GM18507 (cell line): ENCODE measurements around the gene FAM43B.

Experiments
- DNase-seq: peaks from one replicate; pipeline ENCODE4 v3.0.0; 2011; ENCODE audit warnings: low read depth; ENCODE audit not compliant: insufficient read length; ENCODE audit errors: extremely low spot score
- FAIRE-seq: peaks from 2 replicates; lab custom pipeline; 2011; peaks lifted over from hg19 to GRCh38; lab: Jason Lieb, UNC

Gene FAM43B

DNA sequence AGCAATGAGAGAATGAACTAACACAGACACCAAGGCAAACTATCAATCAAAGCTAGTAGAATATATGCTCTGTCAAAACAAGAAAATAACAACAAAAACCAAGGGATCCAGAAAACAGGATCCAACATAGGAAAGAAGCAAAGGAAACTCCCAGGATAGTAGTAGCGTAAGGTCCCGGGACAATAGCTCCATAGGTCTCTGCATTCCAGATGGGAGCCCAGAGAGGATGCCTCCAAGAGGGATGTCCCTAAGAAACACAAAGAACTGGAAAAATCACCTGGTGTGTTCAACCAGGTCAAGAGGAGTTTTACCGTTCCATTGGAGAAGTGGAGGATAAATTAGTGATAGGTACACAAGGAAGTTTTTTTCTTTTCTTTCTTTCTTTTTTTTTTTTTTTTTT is 5.7 kb upstream of the FAM43B start:
- FAIRE-seq (no peak), DNase-seq (no peak)

GRCh38 chr1:20551161-20551560 is 1.2 kb upstream of the FAM43B start:
- FAIRE-seq (no peak), DNase-seq (no peak)

DNA sequence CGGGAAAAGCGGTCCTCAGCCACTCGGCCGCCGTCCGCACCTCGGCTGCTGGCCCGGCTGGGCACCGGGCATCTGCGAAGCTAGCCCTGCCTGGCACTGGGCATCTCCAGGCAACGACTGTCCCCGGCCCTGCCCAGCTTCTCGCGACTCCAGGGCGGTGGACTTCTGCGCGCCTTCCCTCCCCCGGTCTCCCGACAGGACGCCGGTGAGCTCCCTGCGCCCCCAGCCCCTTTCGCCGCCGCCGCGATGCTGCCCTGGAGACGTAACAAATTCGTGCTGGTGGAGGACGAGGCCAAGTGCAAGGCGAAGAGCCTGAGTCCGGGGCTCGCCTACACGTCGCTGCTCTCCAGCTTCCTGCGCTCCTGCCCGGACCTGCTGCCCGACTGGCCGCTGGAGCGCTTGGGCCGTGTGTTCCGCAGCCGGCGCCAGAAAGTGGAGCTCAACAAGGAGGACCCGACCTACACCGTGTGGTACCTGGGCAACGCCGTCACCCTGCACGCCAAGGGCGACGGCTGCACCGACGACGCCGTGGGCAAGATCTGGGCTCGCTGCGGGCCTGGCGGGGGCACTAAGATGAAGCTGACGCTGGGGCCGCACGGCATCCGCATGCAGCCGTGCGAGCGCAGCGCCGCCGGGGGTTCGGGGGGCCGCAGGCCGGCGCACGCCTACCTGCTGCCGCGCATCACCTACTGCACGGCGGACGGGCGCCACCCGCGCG is 514 bp downstream of the FAM43B start:
- no peak for FAIRE-seq
- DNase-seq: no peak

GRCh38 chr1:20555025-20555757 is 2.8 kb downstream of the FAM43B start:
- FAIRE-seq (no peak), DNase-seq (no peak)

DNA sequence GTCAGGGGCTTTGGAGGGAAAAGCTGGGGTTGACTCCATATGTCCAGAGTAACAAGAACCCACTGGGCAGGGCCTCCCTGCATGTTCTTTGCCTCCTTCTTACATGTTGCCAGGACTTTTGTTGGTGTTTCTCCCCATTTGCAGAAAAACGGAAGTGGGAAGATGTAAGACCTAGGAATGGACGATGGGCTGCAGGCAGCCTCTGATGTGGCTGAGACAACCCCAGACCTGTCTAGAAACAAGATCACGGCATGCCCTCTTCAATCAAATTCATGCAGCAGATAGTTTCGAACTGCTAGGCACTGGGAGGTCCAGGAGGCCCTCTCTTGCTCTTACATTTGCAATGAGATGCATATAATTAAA is 3.4 kb downstream of the FAM43B start:
- DNase-seq: no peak
- FAIRE-seq: no peak

- no peak for FAIRE-seq
- no peak for DNase-seq
Measured at GRCh38 chr1:20558191-20558590, 5.8 kb downstream of the FAM43B start.

- FAIRE-seq (no peak), DNase-seq (no peak)
Measured at GRCh38 chr1:20560966-20561365, 8.6 kb downstream of the FAM43B start.

DNA sequence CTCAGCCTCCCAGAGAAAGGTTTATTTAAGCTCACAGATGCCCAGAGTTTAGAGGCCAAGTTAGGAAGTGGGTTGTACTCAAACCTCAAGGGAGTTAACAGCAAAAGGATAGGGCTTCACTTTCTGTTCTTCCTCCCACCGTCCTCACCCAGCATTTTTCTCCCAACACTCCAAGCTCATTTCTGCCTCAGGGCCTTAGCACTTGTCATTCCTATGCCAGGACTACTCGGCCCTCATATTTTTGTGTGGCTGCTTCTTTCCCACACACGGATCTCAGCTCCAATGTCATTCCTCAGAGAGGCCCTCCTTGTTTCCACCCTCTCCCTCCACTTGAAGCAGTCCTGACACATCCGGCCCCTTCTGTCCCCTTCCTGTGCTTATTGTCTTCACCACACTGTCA is 12.9 kb downstream of the FAM43B start:
- FAIRE-seq (no peak), DNase-seq (no peak)

- FAIRE-seq (no peak), DNase-seq (no peak)
Measured at GRCh38 chr1:20569523-20570098, 17.2 kb downstream of the FAM43B start.

DNA sequence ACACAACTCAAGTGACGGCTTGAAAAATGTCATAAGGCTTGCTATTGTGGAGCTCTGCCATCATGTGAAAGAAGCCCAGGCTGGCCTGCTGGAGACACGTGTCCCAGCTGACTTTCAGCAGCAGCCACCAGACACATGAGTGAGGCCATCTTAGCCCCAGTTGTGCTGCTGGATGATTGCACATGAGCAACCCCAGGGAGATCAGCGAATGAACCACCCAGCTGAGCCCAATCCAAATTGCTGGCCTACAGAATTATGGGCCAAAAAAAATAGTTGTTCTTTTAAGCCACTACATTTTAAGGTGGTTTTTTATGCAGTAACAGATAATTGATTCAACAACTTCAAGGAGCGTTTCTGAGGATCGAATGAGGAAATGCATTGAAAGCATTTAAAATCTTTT is 19.1 kb downstream of the FAM43B start:
- no peak for FAIRE-seq
- no peak for DNase-seq

DNA sequence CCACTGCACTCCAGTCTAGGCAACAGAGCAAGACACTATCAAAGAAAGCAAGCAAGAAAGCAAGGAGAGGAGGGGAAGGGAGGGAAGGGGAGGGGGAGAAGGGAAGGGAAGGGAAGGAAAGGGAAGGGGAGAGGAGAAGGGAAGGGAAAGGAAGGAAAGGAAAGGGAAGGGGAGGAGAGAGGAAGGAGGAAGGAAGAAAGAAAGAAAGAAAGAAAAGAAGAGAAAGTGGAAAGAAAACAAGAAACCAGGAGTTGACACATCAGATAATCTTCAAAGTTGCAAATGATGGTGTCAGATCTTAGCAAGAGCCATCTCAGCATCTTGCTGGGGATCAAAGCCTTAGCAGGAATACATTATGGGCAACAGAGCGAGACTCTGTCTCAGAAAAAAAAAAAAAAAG is 21.6 kb downstream of the FAM43B start:
- DNase-seq: no peak
- FAIRE-seq: no peak

DNA sequence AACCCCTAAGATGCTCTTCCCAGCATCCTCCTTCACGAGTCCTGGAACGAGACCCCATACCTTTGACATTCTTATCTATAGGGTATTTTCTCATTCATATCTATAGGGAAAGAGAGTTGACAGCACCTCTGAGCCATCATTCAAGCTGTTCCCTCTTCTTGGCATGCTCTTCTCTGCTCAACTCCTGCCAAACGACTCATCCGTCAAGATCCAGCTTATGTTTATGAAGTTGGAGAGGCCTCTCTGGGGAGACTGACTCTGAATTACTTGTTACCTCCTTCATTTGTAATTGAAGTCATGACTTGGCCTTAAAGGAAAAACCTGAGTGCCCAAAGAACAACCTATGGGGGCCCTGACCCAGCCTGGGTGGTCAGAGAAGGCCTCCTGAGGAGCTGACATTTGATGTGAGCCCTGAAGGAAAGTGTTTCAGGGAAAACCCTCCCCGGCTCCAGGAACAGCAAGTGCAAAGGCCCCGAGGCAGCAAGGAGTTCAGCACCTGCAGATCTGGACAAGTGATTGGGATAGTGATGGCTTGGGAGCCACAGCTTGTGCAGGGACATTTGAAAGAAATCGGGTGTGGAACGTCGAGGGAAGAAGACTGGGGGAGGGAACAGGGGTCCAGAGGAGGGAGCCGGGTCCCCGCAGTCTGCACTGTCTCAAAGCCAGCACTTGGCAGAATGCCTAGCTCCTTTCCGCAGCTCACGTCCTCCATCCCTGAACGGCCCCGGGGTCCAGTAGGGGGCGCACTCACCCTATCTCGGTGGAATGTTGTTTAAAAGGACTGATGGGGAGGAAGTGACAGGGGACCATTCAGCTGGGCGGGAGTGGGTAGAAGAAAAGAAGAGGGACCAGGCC is 22.5 kb downstream of the FAM43B start:
- FAIRE-seq (peak; percentile 60), DNase-seq (peak; percentile 60)

GRCh38 chr1:20575541-20576336 is 23.4 kb downstream of the FAM43B start:
- FAIRE-seq (no peak), DNase-seq (no peak)

DNA sequence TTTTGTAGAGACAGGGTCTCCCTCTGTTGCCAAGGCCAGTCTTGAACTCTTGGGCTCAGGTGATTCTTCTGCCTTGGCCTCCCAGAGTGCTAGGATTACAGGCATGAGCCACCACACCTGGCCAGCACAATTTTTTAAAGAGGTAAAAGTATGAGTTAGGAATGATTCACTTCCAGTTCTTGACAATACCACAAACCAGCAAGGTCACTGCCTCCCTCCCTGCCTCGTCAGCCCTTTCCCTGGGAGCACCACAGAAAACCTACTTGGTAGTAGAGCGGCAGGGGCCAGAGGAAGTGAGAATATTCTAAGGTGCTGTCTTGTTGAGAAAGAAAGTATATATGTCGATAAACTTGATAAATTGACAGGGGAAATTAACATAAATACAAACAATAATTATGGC is 25.7 kb downstream of the FAM43B start:
- FAIRE-seq: no peak
- no peak for DNase-seq

DNA sequence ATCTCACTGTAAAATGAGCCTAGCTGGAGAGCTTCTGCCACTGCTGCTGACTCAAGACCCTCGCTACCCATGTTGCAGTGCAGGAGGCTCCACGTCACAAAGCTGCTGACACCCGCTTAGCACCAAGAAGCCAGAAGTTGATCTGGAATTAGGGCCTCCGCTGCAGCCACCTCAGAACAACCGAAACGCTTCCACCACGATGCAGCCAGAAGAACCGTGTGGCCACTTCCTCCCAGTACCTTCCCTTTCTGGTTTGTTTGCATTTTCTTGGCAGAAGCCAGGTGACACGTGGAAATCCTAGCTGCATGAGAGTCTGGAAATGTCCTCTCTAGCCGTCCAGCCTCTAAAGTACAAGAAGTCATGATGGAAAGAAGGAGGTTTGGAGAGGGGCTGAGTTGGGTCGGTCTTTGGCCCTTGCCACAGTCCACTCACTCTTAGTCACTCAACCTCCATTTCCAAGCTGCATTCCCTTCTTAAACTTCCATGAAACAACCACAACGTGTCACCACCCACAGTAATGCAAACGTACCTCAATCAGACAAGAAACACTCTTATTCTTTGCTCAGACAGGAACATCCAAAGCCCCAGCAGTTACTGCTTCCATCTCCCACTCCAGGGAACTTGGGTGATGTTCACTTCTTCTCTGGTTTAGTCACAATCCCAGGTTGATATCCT is 26.5 kb downstream of the FAM43B start:
- no peak for DNase-seq

DNA sequence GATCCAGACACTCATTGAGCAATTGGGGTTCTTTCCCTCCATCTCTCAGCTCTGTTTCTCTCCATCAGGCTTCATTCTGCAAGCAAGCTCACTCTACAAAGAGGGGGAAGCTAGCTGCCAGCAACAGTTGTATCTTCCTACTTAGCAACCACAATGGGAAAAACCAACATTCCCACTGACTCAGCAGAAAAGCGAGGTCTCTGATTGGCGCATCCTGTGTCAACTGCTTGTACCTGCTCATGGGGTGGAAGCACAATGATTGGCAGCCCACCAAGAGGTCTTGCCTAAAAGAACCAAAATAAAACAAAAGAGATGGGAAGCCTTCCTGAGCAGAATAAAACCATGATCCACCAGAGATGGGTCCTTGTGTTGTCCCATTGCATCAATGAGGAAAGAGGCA is 32.5 kb downstream of the FAM43B start:
- DNase-seq (no peak), FAIRE-seq (no peak)

More for the DNA sequence above, 26.5 kb downstream of the FAM43B start:
- no peak for FAIRE-seq

- FAIRE-seq (no peak), DNase-seq (no peak)
Measured at GRCh38 chr1:20586953-20587660, 34.7 kb downstream of the FAM43B start.

DNA sequence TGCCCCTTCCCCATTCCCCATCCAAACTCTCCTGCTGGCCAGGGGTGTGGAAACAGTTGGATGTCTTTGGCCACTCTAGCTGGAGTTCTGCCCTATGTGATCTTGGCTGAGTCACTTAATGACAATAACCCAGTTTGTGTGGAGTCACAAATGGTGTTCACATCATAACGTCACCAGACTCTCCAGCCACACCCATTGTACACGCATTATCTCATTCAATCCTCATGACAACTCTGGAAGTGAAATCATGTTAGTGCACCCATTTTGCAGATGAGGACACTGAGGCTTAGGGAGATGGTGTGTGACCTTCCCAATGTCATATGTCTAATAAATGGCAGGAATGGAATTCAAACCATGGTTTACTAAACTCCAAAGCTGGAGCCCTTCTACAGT is 35.3 kb downstream of the FAM43B start:
- FAIRE-seq (no peak), DNase-seq (no peak)
